GM12874 (cell line): Measurements from ENCODE around the gene UBL4A.

Experiments
- TF ChIP-seq, protein P1 (sequence below): IDR thresholded peaks from 2 replicates; pipeline ENCODE4 v1.5.1; 2011; ENCODE audit warnings: low read depth, mild to moderate bottlenecking, control low read depth, low read length, moderate library complexity; ENCODE audit not compliant: insufficient read depth

UBL4A gene

GRCh38 chrX:154506483-154507332, 20.3 kb upstream of the UBL4A start:
- TF ChIP-seq, protein P1, sequence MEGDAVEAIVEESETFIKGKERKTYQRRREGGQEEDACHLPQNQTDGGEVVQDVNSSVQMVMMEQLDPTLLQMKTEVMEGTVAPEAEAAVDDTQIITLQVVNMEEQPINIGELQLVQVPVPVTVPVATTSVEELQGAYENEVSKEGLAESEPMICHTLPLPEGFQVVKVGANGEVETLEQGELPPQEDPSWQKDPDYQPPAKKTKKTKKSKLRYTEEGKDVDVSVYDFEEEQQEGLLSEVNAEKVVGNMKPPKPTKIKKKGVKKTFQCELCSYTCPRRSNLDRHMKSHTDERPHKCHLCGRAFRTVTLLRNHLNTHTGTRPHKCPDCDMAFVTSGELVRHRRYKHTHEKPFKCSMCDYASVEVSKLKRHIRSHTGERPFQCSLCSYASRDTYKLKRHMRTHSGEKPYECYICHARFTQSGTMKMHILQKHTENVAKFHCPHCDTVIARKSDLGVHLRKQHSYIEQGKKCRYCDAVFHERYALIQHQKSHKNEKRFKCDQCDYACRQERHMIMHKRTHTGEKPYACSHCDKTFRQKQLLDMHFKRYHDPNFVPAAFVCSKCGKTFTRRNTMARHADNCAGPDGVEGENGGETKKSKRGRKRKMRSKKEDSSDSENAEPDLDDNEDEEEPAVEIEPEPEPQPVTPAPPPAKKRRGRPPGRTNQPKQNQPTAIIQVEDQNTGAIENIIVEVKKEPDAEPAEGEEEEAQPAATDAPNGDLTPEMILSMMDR, result no peak

GRCh38 chrX:154505734-154506133, 19.3 kb upstream of the UBL4A start:
- TF ChIP-seq, protein P1, result no peak

GRCh38 chrX:154502989-154503388, 16.6 kb upstream of the UBL4A start:
- TF ChIP-seq, protein P1, result no peak

DNA sequence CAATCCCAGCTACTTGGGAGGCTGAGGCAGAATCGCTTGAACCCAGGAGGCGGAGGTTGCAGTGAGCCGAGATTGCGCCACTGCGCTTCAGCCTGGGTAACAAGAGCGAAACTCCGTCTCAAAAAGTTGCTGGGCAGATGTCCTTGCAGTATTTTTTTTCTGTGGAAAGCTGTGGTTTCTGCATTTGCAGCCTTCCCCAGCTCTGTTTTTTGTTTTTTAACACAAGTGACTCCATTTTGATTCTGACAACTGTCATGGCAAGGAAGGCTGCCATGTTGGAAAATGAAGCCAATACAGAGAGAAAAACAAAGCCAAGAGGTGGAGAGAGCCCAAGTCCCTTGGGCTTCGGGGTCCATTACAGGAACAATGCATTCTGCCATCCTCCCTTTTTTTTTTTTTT, 15.7 kb upstream of the UBL4A start:
- TF ChIP-seq, protein P1, result no peak

- TF ChIP-seq, protein P1, result no peak
Observed at GRCh38 chrX:154495472-154495922, 9.1 kb upstream of the UBL4A start.

GRCh38 chrX:154494715-154495114, 8.3 kb upstream of the UBL4A start:
- TF ChIP-seq, protein P1, result no peak

- TF ChIP-seq, protein P1, result no peak
Observed at GRCh38 chrX:154490414-154491083, 4.1 kb upstream of the UBL4A start, which contains the start of gene SLC10A3. SLC10A3 (minus strand) TSS chrX:154490629; CDS start chrX:154488940, 1,689 bp downstream.
